SK-N-SH treated with all-trans-retinoic acid at 6 μM for 48 hours (cell line): ENCODE data around the gene ACKR2.

Experiments
- ATAC-seq: fragments of 200-7000 bp; cut with Tn5 transposase; 3 replicates; pipeline ENCODE4 v1.9.1; 2020; ENCODE audit warnings: mild to moderate bottlenecking, moderate library complexity
- ARNTL ChIP-seq: fragments of 450-650 bp; formaldehyde crosslinking; IDR thresholded peaks from 2 replicates; pipeline ENCODE4 v1.5.0; 2020; ENCODE audit warnings: low read depth, mild to moderate bottlenecking, moderate library complexity, borderline replicate concordance
- BACH2 ChIP-seq: fragments of 250-450 bp; sonication (Bioruptor Pico); IDR thresholded peaks from 2 replicates; pipeline ENCODE4 v1.9.0; 2021; ENCODE audit warnings: mild to moderate bottlenecking, borderline replicate concordance
- CSDC2 ChIP-seq: fragments of 250-450 bp; sonication (Bioruptor Pico); IDR thresholded peaks from 2 replicates; pipeline ENCODE4 v1.5.0; 2020; ENCODE audit warnings: mild to moderate bottlenecking, moderate library complexity
- CSRNP3 ChIP-seq: fragments of 250-450 bp; sonication (Bioruptor Pico); IDR thresholded peaks from 2 replicates; pipeline ENCODE4 v1.5.1; 2021; ENCODE audit warnings: mild to moderate bottlenecking, moderate library complexity
- ESRRG ChIP-seq: fragments of 250-450 bp; sonication (Bioruptor Pico); IDR thresholded peaks from 2 replicates; pipeline ENCODE4 v1.6.1; 2021; ENCODE audit warnings: mild to moderate bottlenecking
- GLIS3 ChIP-seq: fragments of 250-450 bp; sonication (Bioruptor Pico); IDR thresholded peaks from 2 replicates; pipeline ENCODE4 v1.5.0; 2020; ENCODE audit warnings: mild to moderate bottlenecking, moderate library complexity
- PATZ1 ChIP-seq: fragments of 250-450 bp; sonication (Bioruptor Pico); IDR thresholded peaks from 2 replicates; pipeline ENCODE4 v1.8.0; 2020; ENCODE audit warnings: mild to moderate bottlenecking, moderate library complexity, borderline replicate concordance
- PPARA ChIP-seq: fragments of 250-450 bp; sonication (Bioruptor Pico); IDR thresholded peaks from 2 replicates; pipeline ENCODE4 v1.5.0; 2020; ENCODE audit warnings: mild to moderate bottlenecking, borderline replicate concordance
- SNAI2 ChIP-seq: fragments of 250-450 bp; sonication (Bioruptor Pico); IDR thresholded peaks from 2 replicates; pipeline ENCODE4 v1.5.0; 2020; ENCODE audit warnings: mild to moderate bottlenecking, moderate library complexity
- TCF4 ChIP-seq: fragments of 250-450 bp; sonication (Bioruptor Pico); IDR thresholded peaks from 2 replicates; pipeline ENCODE4 v1.8.0; 2021; ENCODE audit warnings: mild to moderate bottlenecking, moderate library complexity, borderline replicate concordance
- TSHZ2 ChIP-seq: fragments of 250-450 bp; sonication (Bioruptor Pico); IDR thresholded peaks from 2 replicates; pipeline ENCODE4 v1.5.0; 2020; ENCODE audit warnings: mild to moderate bottlenecking, moderate library complexity
- ZC3H10 ChIP-seq: fragments of 250-450 bp; sonication (Bioruptor Pico); IDR thresholded peaks from 2 replicates; pipeline ENCODE4 v1.5.1; 2021; ENCODE audit warnings: mild to moderate bottlenecking, moderate library complexity
- ZFP3 ChIP-seq: fragments of 250-450 bp; sonication (Bioruptor Pico); IDR thresholded peaks from 2 replicates; pipeline ENCODE4 v1.5.0; 2020; ENCODE audit warnings: mild to moderate bottlenecking, moderate library complexity
- ZFP30 ChIP-seq: fragments of 450-650 bp; formaldehyde crosslinking; IDR thresholded peaks from 2 replicates; pipeline ENCODE4 v1.5.0; 2022; ENCODE audit warnings: mild to moderate bottlenecking, moderate library complexity
- ZNF8 ChIP-seq: fragments of 450-650 bp; formaldehyde crosslinking; IDR thresholded peaks from 2 replicates; pipeline ENCODE4 v1.5.0; 2020; ENCODE audit warnings: mild to moderate bottlenecking, moderate library complexity
- TF ChIP-seq, protein P1 (sequence below): fragments of 250-450 bp; sonication (Bioruptor Pico); IDR thresholded peaks from 2 replicates; pipeline ENCODE4 v1.8.0; 2021; ENCODE audit warnings: low read depth, mild to moderate bottlenecking, moderate library complexity, borderline replicate concordance

Gene ACKR2

DNA sequence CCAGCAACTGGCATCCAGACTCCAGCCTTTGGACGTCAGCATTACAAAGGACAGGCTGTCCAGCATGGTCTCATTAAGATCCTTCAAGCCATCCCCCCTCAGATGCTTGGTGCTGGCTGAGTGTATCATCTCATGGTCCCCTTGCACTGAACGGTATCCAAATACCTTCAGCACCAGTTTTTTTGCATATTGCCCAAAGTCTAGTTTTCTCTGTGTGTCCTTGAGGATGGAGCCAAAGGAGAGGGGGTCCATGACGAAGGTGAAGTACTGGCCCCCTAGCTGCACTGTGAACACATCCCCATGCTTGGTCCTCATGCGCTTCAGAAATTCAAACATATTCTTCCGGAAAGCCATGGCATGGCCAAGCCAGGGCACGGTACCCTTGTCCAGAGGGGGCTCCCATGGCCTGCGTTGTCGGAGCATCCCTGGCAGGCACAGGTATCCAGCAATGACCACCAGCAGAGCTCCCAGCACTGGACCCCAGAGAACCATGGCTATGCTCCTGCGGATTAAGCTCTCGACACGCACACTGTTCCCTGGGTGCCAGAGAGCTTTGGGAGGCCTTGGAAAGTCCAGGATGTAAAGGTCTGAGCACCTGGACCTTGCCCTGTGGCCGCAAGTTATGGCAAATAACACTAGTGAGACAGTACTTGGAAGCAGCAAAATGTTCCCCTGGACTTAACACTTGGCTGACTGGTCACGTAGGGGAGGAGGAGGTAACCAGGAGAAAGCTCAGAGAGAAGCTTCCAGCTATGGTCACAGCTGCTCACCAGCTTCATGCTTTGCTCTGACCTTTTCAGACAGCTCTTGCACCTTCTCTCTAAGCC, 66.3 kb downstream of the ACKR2 start, which contains the start of gene CYP8B1:
CYP8B1 (minus strand) TSS at position 555 of the 827 bp plus-strand sequence; CDS start at position 492, 63 bp downstream.
- TF ChIP-seq PPARA (CRISPR knock-in tag) (no peak), CSDC2 (CRISPR knock-in tag) (no peak), ZNF8 (CRISPR knock-in tag) (no peak), PATZ1 (CRISPR knock-in tag) (no peak), TCF4 (CRISPR knock-in tag) (no peak), ESRRG (CRISPR knock-in tag) (no peak), GLIS3 (CRISPR knock-in tag) (no peak), ZC3H10 (CRISPR knock-in tag) (no peak), ARNTL (CRISPR knock-in tag) (no peak)
- TF ChIP-seq, protein P1, sequence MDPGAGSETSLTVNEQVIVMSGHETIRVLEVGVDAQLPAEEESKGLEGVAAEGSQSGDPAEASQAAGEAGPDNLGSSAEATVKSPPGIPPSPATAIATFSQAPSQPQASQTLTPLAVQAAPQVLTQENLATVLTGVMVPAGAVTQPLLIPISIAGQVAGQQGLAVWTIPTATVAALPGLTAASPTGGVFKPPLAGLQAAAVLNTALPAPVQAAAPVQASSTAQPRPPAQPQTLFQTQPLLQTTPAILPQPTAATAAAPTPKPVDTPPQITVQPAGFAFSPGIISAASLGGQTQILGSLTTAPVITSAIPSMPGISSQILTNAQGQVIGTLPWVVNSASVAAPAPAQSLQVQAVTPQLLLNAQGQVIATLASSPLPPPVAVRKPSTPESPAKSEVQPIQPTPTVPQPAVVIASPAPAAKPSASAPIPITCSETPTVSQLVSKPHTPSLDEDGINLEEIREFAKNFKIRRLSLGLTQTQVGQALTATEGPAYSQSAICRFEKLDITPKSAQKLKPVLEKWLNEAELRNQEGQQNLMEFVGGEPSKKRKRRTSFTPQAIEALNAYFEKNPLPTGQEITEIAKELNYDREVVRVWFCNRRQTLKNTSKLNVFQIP (CRISPR knock-in tag) = no peak
- ATAC-seq = no peak

- ATAC-seq = no peak
- TF ChIP-seq, protein P1 (CRISPR knock-in tag) = no peak
- no peak for TF ChIP-seq CSRNP3 (CRISPR knock-in tag)
Measured at GRCh38 chr3:42876401-42876800, 67.2 kb downstream of the ACKR2 start.

DNA sequence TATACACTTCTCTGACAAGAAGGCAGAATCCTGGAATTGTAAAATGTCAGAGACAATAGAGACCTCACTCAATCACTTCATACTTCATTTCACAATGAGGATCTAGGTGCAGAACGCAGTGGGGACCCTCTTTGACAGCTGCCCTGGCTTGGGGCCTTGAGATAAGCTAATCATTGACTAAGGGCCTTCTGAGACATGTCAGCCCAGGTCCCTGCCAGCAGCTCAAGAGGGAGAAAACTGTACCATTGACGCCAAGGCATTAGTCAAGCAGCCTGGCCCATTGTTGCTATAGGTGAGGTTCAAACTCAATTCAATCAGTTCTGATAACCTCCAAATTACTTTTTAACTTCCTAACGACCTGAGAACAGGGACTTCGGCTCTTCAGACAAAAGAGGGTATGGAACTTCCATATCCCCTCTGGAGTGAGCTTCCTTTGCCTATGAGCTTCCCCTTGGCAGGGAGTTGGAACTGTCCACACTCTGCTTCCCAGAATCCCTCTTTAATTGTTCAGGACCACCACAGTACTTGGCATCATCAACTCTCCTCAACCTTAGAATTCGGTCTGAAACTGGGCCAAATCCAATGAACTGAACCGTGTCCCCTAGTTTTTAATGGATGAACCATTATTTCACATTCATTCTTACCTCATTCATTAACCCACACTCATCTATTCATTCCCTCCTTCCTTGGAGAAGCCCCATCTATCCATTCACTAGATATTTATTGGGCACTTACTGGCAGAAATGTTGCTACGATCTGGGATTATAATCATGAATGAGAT, 67.9 kb downstream of the ACKR2 start:
- TF ChIP-seq ARNTL (CRISPR knock-in tag) (no peak), GLIS3 (CRISPR knock-in tag) (no peak), ZC3H10 (CRISPR knock-in tag) (no peak), ESRRG (CRISPR knock-in tag) (no peak), TSHZ2 (no peak), ZFP30 (no peak)
- no peak for ATAC-seq

DNA sequence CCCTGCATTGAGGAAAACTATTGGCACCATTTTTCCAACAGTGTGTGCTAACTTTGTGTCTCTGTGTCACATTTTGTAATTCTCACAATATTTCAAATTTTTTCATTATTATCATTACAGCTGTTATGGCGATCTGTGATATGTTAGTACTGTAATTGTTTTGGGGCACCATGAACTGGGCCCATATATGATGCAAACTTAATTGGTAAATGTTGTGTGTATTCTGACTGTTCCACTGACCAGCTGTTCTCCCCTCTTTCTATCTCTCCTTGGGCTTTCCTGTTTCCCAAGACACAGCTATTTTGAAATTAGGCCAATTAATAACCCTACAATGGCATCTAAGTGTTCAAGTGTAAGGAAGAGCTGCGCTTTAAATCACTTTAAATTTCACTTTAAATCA, 68.6 kb downstream of the ACKR2 start:
- TF ChIP-seq ZC3H10 (CRISPR knock-in tag) = no peak
- no peak for TF ChIP-seq GLIS3 (CRISPR knock-in tag)
- TF ChIP-seq ZFP3 (CRISPR knock-in tag) = no peak
- TF ChIP-seq BACH2 (CRISPR knock-in tag) = no peak
- no peak for TF ChIP-seq ARNTL (CRISPR knock-in tag)
- no peak for TF ChIP-seq SNAI2 (CRISPR knock-in tag)
- no peak for ATAC-seq
